Measurements from ENCODE around the gene ANKRD23.

Gene ANKRD23

DNA sequence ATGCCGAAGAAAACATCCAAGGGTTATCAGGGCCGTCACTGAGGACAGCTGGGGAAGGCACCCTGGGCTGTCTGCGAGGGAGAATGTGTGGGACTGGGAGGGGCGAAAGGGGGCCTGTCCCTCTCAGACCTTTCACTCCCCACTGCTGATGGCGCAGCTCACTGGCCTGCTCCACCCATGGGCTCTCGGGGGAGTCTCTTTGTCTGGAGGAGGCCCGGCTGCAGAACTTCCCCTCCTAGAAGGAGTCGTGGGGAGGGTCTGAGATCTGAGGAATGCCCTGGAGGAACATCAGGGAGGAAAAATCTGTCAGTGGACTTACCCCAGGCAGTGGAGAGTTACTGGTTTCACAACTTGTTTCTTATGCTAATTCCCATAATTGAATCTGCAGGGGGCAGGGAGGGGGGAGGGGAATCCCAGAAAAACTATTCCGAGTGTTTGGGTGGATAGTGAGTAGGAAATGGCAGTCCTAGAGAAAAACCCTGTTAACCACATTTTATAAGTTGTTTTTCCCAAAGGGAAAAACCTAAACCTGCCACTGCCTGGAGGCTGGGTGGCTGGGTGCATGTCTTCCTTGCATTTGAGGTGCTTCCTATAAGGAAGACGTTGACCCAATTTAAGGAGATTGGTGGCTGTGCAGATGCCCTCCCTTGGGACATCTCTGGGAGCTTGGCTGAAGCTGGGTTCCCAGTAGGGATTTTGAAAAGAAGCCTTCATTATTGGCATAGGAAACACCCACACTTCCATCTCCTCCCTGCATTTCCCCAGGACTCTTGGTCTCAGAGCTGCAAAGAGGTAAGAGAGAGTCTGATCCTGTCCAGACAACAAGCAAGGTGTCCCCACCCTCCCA lies 37.8 kb upstream of the ANKRD23 start:
- H3K27ac Mint-ChIP-seq = no peak overlapping the region
- H3K4me3 Mint-ChIP-seq = no peak overlapping the region
- H3K36me3 Mint-ChIP-seq (ENCODE audit: low read depth) = no peaks in the 10 kb centered on the region
- no peaks in the 10 kb centered on the region for H3K27me3 Mint-ChIP-seq (ENCODE audit: low read depth)
- no peaks in the 10 kb centered on the region for H3K4me1 Mint-ChIP-seq (ENCODE audit: low read depth)
- no peak for DNase-seq (ENCODE audit: low spot score)
- no peaks in the 10 kb centered on the region for H3K9me3 Mint-ChIP-seq

DNA sequence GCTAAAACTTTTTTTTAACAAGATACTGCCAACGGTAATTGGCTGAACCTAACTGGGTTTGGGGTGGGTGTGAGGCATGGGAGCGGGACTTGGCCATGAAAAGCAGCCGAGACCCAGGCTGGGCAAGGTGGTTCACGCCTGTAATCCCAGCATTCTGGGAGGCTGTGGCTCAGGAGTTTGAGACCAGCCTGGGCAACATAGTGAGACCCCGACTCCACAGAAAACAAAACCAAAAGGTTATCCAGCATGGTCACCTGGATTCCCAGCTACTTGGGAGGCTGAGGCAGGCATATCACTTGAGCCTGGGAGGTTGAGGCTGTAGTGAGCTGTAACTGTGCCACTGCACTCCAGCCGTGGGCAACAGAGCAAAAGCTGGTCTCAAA lies 37.1 kb upstream of the ANKRD23 start:
- H3K4me1 Mint-ChIP-seq (ENCODE audit: low read depth) = no peaks in the 10 kb centered on the region
- H3K27me3 Mint-ChIP-seq (ENCODE audit: low read depth) = no peaks in the 10 kb centered on the region
- no peaks in the 10 kb centered on the region for H3K9me3 Mint-ChIP-seq
- H3K27ac Mint-ChIP-seq = no peak overlapping the region
- no peaks in the 10 kb centered on the region for H3K36me3 Mint-ChIP-seq (ENCODE audit: low read depth)
- DNase-seq (ENCODE audit: low spot score) = no peak
- no peak overlapping the region for H3K4me3 Mint-ChIP-seq

DNA sequence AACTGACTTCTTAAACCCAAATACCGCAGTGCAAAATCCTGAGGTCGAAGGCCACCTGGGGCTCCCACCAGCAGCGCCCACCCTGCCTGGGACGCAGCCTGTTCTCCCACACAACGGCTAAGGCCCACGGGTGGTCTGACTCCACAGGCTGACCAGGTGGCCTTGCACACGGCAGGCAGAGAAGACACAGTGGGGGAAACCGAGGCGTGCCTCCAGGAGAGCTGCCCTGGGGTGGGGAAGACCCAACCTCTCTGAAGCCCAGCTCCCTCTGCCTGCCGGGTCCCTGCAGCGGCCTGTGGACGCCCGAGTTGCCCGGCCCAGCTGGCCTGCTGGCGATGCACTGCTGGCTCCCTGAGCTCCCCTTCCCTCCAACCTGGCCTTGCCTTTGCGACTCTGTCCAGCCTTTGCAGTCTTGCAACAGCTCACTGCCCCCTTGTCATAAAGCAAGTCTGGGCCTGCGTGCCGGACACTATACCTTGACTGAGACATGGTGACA lies 35.8 kb upstream of the ANKRD23 start:
- H3K27me3 Mint-ChIP-seq (ENCODE audit: low read depth) = no peaks in the 10 kb centered on the region
- no peaks in the 10 kb centered on the region for H3K36me3 Mint-ChIP-seq (ENCODE audit: low read depth)
- DNase-seq (ENCODE audit: low spot score) = no peak
- no peaks in the 10 kb centered on the region for H3K9me3 Mint-ChIP-seq
- H3K27ac Mint-ChIP-seq = no peak overlapping the region
- no peak overlapping the region for H3K4me3 Mint-ChIP-seq
- H3K4me1 Mint-ChIP-seq (ENCODE audit: low read depth) = peaks cover 2% of the 10 kb centered on the region

DNA sequence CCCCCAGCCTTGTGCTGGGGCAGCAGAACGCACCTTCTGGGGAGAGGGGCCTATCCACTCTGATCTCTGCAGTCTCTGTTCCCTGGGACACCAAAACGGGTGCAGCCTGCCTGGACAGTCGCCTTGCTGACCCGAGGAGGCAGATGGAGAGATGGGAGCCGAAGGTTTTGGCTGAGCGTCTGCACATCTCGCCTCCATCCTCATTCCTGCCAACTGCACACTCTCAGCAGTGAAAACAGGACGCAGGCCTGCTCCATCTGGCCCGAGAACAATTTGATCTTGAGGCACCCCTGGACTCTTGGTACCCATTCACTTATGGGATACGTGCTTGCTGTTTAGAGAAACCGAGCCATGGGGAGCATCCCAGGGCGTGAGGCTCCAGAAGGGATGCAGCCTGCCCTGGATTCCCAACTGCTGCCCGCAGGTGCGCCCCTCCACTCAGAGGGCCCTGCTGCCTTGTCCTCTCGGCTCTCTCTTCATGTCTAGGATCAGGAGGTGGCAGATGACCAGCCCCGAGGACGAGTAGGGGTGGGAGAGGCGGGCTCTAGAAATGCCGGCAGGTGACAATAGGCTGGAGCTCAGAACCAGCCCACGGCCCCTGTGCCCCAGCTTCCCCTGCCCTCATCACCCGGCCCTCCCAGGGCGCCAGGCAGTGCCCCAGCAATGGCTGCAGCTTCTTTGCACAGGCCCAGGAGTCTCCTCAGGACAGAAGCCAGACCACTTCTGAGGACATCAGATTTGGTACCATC lies 35.1 kb upstream of the ANKRD23 start:
- no peaks in the 10 kb centered on the region for H3K9me3 Mint-ChIP-seq
- no peak overlapping the region for H3K27ac Mint-ChIP-seq

DNA sequence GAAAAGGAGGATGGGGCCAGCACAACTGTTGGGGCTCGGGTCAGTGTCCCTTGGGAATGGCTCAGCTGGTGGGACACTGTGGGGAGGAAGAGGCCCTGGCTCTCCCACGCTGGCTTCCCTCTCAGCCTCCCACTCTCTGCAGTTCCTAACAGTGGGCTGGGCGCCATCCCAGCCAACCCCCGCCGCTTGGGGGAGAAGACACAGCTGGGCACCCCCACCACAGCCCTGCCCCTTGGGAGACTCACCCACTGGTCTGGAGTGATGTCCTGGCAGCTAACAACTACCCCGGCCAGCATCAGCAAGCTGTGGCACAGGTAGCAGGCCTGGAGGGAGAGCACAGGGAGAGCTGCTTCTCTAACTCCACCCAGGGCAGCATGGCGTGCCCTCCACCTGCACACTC lies 34.4 kb upstream of the ANKRD23 start:
- Mint-ChIP-seq H3K27me3 (ENCODE audit: low read depth) (no peaks in the 10 kb centered on the region), H3K4me3 (no peak overlapping the region), H3K9me3 (no peaks in the 10 kb centered on the region), H3K36me3 (ENCODE audit: low read depth) (no peaks in the 10 kb centered on the region), H3K4me1 (ENCODE audit: low read depth) (peaks cover 2% of the 10 kb centered on the region), H3K27ac (no peak overlapping the region)
- DNase-seq (ENCODE audit: low spot score) = no peak

More for the DNA sequence above, 35.1 kb upstream of the ANKRD23 start:
- Mint-ChIP-seq H3K36me3 (ENCODE audit: low read depth) (no peaks in the 10 kb centered on the region), H3K4me3 (no peak overlapping the region), H3K27me3 (ENCODE audit: low read depth) (no peaks in the 10 kb centered on the region), H3K4me1 (ENCODE audit: low read depth) (peaks cover 2% of the 10 kb centered on the region)
- no peak for DNase-seq (ENCODE audit: low spot score)

DNA sequence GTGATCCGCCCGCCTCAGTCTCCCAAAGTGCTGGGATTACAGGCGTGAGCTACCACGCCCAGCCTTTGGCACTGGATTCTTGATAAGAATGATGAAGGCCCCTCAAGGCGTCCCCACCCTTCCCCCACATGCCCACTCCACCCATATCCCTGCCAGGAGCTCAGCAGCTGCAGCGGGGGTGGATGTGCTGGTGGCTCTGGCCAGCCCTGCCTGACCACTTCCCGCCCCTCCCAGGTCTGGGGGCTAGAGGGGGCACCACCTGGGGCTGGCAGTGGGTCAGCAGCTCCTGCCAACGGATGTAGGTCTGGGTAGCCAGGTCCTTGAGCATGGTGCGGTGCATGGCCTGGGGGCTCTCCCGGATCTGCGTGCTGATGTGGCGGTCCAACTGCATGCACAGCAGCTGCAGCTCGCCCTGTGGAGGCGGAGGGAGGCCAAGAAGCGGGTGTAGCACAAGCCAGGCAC lies 33.8 kb upstream of the ANKRD23 start:
- H3K9me3 Mint-ChIP-seq = no peaks in the 10 kb centered on the region
- H3K27me3 Mint-ChIP-seq (ENCODE audit: low read depth) = no peaks in the 10 kb centered on the region
- H3K36me3 Mint-ChIP-seq (ENCODE audit: low read depth) = no peaks in the 10 kb centered on the region

DNA sequence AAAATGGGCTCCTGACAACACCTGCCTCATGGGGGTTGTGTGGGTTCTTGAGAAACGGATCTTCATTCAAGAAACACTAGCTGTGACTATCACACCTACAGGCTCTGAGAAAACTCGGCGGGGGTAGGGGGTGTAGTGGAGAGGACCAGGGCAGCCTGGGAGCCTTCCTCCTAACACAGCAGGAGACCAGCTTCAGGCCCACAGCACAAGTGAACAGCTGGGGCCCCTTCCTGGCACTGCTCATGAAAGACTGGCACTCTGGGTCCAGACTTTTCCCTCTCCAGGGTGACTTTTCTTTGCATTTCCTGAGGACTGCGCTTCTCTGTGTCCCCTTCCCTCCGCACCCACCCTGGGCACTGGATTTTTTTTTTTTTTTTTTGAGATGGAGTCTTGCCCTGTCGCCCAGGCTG lies 33.2 kb upstream of the ANKRD23 start:
- no peaks in the 10 kb centered on the region for H3K27me3 Mint-ChIP-seq (ENCODE audit: low read depth)

More for the DNA sequence above, 33.8 kb upstream of the ANKRD23 start:
- Mint-ChIP-seq H3K4me1 (ENCODE audit: low read depth) (peaks cover 2% of the 10 kb centered on the region), H3K4me3 (no peak overlapping the region), H3K27ac (no peak overlapping the region)
- no peak for DNase-seq (ENCODE audit: low spot score)

DNA sequence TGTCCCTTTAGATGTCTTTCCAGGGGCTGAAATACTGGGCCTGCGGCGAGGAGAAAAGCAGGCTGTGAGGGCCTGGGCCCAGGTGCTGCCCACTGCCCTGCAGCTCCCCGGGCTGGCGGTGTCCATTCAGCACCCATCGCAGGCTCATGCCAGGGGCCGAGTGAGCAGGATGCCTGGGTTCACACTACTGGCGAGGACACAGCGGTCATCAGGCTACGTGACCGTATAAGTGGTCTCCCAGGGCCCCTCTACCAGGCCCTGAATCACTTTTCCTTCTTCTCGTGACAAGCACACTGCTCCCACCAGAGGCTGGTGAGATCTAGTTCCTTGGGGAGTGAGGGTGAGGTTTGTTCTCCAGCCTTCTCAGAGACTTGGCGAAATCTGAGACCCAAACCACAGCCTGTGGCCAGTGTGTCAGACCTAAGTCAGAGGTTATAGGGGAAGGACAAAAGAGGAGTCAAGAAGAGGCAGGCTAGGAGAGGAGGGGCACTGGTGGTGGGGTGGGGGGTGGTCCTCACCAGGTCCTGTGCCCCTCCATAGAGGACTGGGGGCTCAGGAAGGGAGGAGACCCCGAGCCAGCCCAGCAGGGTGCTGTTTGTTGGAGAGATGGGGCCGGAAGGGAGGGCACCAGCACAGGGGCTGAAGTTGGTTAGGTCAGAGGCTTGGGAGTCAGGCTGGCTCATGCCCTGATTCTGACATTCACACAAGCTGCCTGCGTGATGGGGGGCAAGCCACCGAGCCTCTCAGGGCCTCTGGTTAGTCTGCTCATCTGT lies 32.6 kb upstream of the ANKRD23 start:
- no peak overlapping the region for H3K4me3 Mint-ChIP-seq
- no peaks in the 10 kb centered on the region for H3K9me3 Mint-ChIP-seq
- H3K36me3 Mint-ChIP-seq (ENCODE audit: low read depth) = no peaks in the 10 kb centered on the region
- H3K27ac Mint-ChIP-seq = no peak overlapping the region
- peaks cover 2% of the 10 kb centered on the region for H3K4me1 Mint-ChIP-seq (ENCODE audit: low read depth)
- no peaks in the 10 kb centered on the region for H3K27me3 Mint-ChIP-seq (ENCODE audit: low read depth)
- DNase-seq (ENCODE audit: low spot score) = no peak

More for the DNA sequence above, 33.2 kb upstream of the ANKRD23 start:
- Mint-ChIP-seq H3K27ac (no peak overlapping the region), H3K9me3 (no peaks in the 10 kb centered on the region), H3K4me1 (ENCODE audit: low read depth) (peaks cover 2% of the 10 kb centered on the region), H3K36me3 (ENCODE audit: low read depth) (no peaks in the 10 kb centered on the region), H3K4me3 (no peak overlapping the region)
- DNase-seq (ENCODE audit: low spot score) = no peak

DNA sequence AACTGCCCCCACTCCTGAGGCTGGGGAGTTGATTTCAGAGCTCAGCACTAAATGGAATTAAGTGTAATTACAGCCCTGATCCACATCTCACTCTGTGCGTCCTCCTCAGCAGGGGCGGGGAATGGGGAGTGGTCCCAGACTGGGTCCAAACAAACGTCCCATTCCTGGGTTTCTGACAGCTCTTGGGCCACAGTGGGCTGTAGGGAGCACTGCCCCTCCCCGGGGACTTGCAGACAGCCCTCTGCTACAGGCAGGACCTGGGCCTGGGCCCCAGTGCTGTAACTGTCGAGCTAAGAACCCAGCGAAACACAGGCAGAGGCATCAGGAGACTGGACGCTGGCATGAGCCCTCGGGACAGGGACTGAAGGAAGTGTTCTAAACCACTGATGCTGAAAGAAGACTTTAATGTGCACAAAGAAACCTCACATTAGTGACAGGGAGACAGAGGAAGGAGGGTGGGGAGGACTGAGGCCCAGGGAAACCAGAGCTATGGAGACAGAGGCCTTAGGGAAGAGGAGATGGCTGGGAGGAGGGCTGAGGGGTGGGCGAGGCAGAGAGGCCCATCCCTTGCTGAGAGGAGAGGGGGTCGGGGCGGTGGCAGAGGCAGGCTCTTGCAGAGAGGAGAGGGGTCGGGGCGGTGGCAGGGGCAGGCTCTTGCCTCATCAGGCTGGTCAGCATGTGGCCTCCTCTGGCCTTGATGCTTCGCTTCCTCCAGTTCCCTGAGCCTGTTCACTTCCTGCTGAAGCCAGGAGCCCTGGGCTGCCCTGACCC lies 31.9 kb upstream of the ANKRD23 start:
- peaks cover 8% of the 10 kb centered on the region for H3K27me3 Mint-ChIP-seq (ENCODE audit: low read depth)
- H3K27ac Mint-ChIP-seq = peak overlapping the region; percentile 8
- no peaks in the 10 kb centered on the region for H3K36me3 Mint-ChIP-seq (ENCODE audit: low read depth)
- no peaks in the 10 kb centered on the region for H3K9me3 Mint-ChIP-seq
- H3K4me3 Mint-ChIP-seq = no peak overlapping the region
- DNase-seq (ENCODE audit: low spot score) = no peak
- H3K4me1 Mint-ChIP-seq (ENCODE audit: low read depth) = peaks cover 9% of the 10 kb centered on the region

DNA sequence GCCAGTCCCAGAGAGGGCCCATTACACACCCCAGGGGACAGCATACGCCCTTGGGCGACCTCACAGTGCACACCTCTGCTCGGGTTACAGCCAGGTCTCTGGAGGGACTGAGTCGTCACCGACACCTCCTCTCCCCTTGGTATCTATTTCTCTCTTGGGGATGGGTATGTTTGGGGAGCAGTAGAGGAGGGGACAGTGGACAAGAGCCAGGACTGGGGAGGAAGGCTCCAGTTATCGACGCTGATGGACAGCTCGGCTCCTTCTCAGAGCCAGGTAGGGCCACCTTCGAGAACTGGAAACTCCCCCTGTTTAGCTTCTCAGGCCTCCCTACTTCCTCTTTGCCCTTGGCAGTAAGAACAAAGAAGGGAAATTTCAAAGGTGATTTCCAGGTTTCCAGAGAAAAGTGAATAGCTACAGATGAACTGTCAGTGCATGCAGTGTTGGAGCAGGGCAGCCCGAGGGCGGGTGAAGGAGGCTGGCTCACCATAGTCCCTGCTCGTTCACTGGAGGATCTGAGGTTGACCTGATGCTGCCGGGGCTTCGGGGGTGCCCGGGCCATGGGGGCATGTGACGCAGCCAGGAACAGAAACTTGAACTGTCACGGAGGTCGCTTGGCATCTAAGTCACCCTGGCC lies 30.5 kb upstream of the ANKRD23 start:
- Mint-ChIP-seq H3K27ac (no peak overlapping the region), H3K9me3 (no peaks in the 10 kb centered on the region), H3K4me3 (no peak overlapping the region), H3K4me1 (ENCODE audit: low read depth) (peaks cover 11% of the 10 kb centered on the region), H3K27me3 (ENCODE audit: low read depth) (peaks cover 11% of the 10 kb centered on the region), H3K36me3 (ENCODE audit: low read depth) (peaks cover 2% of the 10 kb centered on the region)
- DNase-seq (ENCODE audit: low spot score) = no peak

DNA sequence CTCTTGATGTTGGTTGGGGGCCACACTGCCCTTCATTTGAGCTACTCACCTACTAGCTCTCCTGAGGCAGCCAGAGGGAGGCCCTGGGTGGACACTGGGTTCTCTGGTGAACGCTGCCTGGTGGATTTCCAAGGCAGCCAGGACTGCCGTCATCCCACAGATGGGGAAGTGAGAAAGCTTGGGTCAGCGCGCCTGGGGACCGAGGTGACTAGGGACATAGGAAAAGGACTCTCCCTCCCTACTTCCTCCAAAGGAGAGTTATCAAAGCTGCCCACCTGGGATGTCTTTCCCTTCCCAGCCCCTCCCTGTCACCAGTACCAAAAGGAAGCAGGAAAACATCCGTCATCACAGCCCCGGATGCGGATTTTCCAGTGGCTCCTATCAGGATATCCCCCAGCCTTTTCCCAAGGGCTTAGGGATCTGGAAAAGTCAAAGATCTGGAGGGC lies 29.9 kb upstream of the ANKRD23 start:
- H3K4me1 Mint-ChIP-seq (ENCODE audit: low read depth) = peaks cover 11% of the 10 kb centered on the region
- H3K4me3 Mint-ChIP-seq = no peak overlapping the region
- peaks cover 2% of the 10 kb centered on the region for H3K36me3 Mint-ChIP-seq (ENCODE audit: low read depth)
- no peak overlapping the region for H3K27ac Mint-ChIP-seq
- DNase-seq (ENCODE audit: low spot score) = no peak
- H3K27me3 Mint-ChIP-seq (ENCODE audit: low read depth) = peaks cover 11% of the 10 kb centered on the region
- no peaks in the 10 kb centered on the region for H3K9me3 Mint-ChIP-seq

DNA sequence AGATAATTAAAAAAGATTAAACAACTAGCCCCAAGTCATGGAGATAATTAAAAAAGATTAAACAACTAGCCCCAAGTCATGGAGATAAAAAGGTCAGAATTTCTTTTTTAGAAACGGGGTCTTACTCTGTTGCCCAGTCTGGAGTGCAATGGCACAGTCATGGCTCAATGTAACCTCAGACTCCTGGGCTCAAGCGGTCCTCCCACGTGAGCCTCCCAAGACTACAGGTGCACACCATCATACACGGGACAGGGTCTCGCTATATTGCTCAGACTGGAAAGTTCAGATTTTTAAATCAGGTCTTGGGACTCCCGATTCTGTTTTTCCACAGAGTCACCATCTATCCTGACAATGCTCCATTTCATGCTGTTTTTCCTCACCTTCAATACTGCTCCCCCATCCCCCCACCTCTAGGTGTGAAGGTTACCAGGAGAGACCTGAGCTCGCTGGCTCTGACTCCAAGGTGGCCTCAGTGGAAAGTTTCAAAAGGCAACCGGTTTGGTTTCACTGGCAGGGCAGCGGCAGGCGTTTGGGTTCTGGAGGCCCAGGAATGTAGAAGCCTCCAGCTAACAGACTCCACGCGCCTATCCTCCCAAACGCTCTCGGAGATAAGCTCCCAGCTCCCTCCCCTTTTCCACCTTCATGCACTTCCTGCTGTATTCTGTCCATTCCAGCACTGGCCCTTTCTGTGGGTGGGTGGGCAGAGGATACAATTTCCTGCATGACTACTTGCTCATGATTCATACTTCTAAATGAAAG lies 28.9 kb upstream of the ANKRD23 start:
- DNase-seq (ENCODE audit: low spot score) = no peak
- no peak overlapping the region for H3K4me3 Mint-ChIP-seq
- peaks cover 2% of the 10 kb centered on the region for H3K36me3 Mint-ChIP-seq (ENCODE audit: low read depth)
- H3K27me3 Mint-ChIP-seq (ENCODE audit: low read depth) = peaks cover 11% of the 10 kb centered on the region
- peaks cover 11% of the 10 kb centered on the region for H3K4me1 Mint-ChIP-seq (ENCODE audit: low read depth)
- H3K27ac Mint-ChIP-seq = no peak overlapping the region
- no peaks in the 10 kb centered on the region for H3K9me3 Mint-ChIP-seq

Measured in T-helper 2 cell treated with Interferon-gamma antibody and Interleukin-4, amounts not matched to agents 5 μg/mL and 100 μg/mL, for 36 hours (primary cell).